Peyer's patch (tissue), 4 donors: ENCODE data around the gene ATRIP. TPM values are rescaled to one million over a fixed set of nuclear protein-coding genes. Genes with fewer than 3 reads are reported as not detected.

ENCODE experiments used
- DNase-seq, 3 donors: peaks; one replicate each; pipeline ENCODE4 v3.0.0-alpha.2; 2017 to 2019
- H3K27ac ChIP-seq, 4 donors: fragments of 200-600 bp; sonication (generic); one replicate each; pipeline ENCODE4 v1.5.1; 2016 to 2019
- H3K27me3 ChIP-seq, 2 donors: fragments of 200-600 bp; sonication (generic); one replicate each; pipeline ENCODE4 v1.5.1; 2019
- H3K36me3 ChIP-seq, 3 donors: fragments of 200-600 bp; sonication (generic); one replicate each; pipeline ENCODE4 v1.5.1; 2016 to 2019
- H3K4me1 ChIP-seq, 4 donors: fragments of 200-600 bp; sonication (generic); one replicate each; pipeline ENCODE4 v1.5.1; 2016 to 2019
- H3K4me3 ChIP-seq, 4 donors: fragments of 200-600 bp; sonication (generic); 1 replicate in 3 of 4; 2 replicates in 1 of 4; pipeline ENCODE4 v1.5.1; 2016 to 2019; ENCODE audit warnings: mild to moderate bottlenecking in 1 of 4
- H3K9me3 ChIP-seq, 4 donors: fragments of 200-600 bp; sonication (generic); one replicate each; pipeline ENCODE4 v1.5.1; 2016 to 2019; ENCODE audit warnings: mild to moderate bottlenecking in 1 of 4
- CTCF ChIP-seq, 6 experiments: fragments of 450-650 bp in 4 of 6; fragments of 200-600 bp in 2 of 6; sonication (generic) in 1 of 6; IDR thresholded peaks; one replicate each; pipeline ENCODE4 v1.5.1; 2017 to 2019; ENCODE audit warnings: antibody characterized with exemption in 6 of 6, mild to moderate bottlenecking in 3 of 6, moderate library complexity in 1 of 6
- POLR2A ChIP-seq, 2 donors: fragments of 450-650 bp; IDR thresholded peaks; one replicate each; pipeline ENCODE4 v1.5.1; 2017; ENCODE audit warnings: antibody characterized with exemption in 2 of 2, mild to moderate bottlenecking in 2 of 2, moderate library complexity in 2 of 2
- total RNA-seq, 4 donors: library from RNA; depleted of rRNA; stranded (reverse); fragments of >200 nt; gene quantifications; one replicate each; pipeline ENCODE4 v1.1.0, GENCODE V29; 2016

ATRIP gene
- total RNA-seq, 4 donors from 2014 or later: 2.6 to 13.2 (median 6.0) TPM

DNA sequence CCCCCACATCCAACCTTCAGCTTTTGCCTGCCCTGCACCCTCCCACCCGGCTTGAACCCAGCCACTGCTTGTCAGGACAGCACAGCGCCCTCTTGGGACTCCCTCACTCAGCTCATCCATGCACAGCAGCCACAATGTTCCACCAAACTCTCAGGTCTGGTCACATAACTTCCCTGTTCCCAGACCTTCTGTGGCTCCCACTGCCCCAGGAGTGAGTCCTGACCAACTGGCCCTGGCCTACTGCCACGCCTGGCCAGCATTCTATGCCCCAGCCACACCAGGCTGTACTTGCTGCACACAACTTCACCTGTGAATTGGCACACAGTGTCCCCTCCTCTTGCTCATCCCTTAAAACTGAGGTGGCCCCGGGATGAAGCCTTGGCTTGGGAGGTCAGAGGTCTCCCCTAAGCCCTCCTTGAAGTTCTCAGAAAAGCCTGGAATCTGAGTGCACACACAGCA, 37.7 kb upstream of the ATRIP start:
- TF ChIP-seq CTCF (IDR thresholded peaks at IDR 0.05): no peak
- TF ChIP-seq POLR2A (IDR thresholded peaks at IDR 0.05): no peak

GRCh38 chr3:48409291-48410201, 37.0 kb upstream of the ATRIP start:
- TF ChIP-seq CTCF (IDR thresholded peaks at IDR 0.05) (no peak), POLR2A (IDR thresholded peaks at IDR 0.05) (no peak)
- Histone ChIP-seq H3K36me3 (peaks cover 0 to 91% (median 0%) of the 10 kb centered on the region in 3 donors), H3K9me3 (no peaks in the 10 kb centered on the region), H3K27me3 (no peaks in the 10 kb centered on the region), H3K27ac (no peak overlapping the region), H3K4me1 (no peaks in the 10 kb centered on the region), H3K4me3 (no peak overlapping the region)
- DNase-seq: peak in 2 of 3 donors; percentile 41 to 42

More for the DNA sequence above, 37.7 kb upstream of the ATRIP start:
- H3K27me3 ChIP-seq: no peaks in the 10 kb centered on the region
- no peak overlapping the region for H3K4me3 ChIP-seq
- DNase-seq: peak in 2 of 3 donors; percentile 34 to 40
- H3K4me1 ChIP-seq: no peaks in the 10 kb centered on the region
- H3K9me3 ChIP-seq: no peaks in the 10 kb centered on the region
- H3K36me3 ChIP-seq: peaks cover 0 to 91% (median 0%) of the 10 kb centered on the region in 3 donors
- H3K27ac ChIP-seq: no peak overlapping the region

DNA sequence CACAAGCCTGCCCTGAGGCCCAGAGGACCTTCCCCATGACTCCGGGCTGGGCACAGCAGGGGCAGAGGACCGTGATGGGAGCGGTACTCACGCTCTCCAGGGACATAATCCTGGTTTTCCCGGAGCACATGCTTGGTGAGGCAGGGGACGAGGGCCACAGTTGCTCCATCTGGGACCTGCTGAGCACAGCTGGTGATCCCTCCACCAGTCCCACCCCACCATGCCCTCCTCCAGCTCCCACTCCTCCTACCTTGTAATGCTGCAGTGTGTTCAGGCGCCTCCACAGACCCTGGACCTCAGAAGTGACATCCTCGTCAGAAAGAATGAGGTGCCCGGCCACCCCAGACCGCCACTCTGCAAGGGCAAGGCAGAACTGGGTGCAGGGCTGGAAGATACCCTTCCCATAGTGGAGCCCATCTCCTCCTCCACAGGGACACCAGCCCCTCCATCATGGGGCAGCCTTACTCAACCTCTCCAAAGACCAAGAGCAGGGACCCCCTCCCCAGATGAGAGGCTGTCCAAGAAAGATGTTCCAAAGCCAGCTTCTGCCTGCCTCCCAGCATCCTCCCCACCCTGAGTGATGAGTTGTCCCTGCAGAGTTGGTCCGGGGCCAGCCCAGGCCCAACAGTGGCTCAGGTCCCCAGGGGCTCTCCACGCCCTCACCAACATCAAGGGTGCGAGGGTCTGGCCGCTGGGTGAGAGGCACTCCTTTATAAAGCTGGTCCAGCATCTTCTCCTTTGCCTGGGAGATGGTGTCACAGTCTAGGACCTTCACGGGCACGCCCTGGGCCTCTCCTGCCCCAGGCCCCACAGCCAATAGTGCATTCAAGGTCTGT, 36.1 kb upstream of the ATRIP start:
- H3K27ac ChIP-seq: no peak overlapping the region
- H3K4me3 ChIP-seq: no peak overlapping the region
- no peaks in the 10 kb centered on the region for H3K9me3 ChIP-seq
- H3K4me1 ChIP-seq: no peaks in the 10 kb centered on the region
- peak in 1 of 3 donors; percentile 33 for DNase-seq
- no peaks in the 10 kb centered on the region for H3K27me3 ChIP-seq
- H3K36me3 ChIP-seq: peaks cover 0 to 92% (median 0%) of the 10 kb centered on the region in 3 donors
- TF ChIP-seq POLR2A (IDR thresholded peaks at IDR 0.05) (no peak), CTCF (IDR thresholded peaks at IDR 0.05) (no peak)

- no peaks in the 10 kb centered on the region for H3K9me3 ChIP-seq
- TF ChIP-seq CTCF (IDR thresholded peaks at IDR 0.05) (no peak), POLR2A (IDR thresholded peaks at IDR 0.05) (no peak)
- no peak for DNase-seq
- no peaks in the 10 kb centered on the region for H3K4me1 ChIP-seq
- H3K36me3 ChIP-seq: peaks cover 0 to 93% (median 0%) of the 10 kb centered on the region in 3 donors
- no peak overlapping the region for H3K27ac ChIP-seq
- no peaks in the 10 kb centered on the region for H3K27me3 ChIP-seq
- H3K4me3 ChIP-seq: no peak overlapping the region
These were observed 35.4 kb upstream of the ATRIP start for GRCh38 chr3:48411041-48411588.

GRCh38 chr3:48411606-48412374, 34.7 kb upstream of the ATRIP start:
- DNase-seq: peak in 2 of 3 donors; percentile 24 to 37
- Histone ChIP-seq H3K27ac (no peak overlapping the region), H3K27me3 (no peaks in the 10 kb centered on the region), H3K36me3 (peaks cover 0 to 93% (median 0%) of the 10 kb centered on the region in 3 donors), H3K4me1 (no peaks in the 10 kb centered on the region), H3K4me3 (no peak overlapping the region), H3K9me3 (no peaks in the 10 kb centered on the region)
- TF ChIP-seq CTCF (IDR thresholded peaks at IDR 0.05): no peak
- TF ChIP-seq POLR2A (IDR thresholded peaks at IDR 0.05): no peak
